Measurements from ENCODE around the gene SLC6A4. TPM values are rescaled to one million over a fixed set of nuclear protein-coding genes. Genes with fewer than 3 reads are reported as not detected.

The SLC6A4 gene
- total and polyA plus RNA-seq, 10 of the 15 experiments (the other 5 are each of a cell fraction or from before 2014, with no cell fraction given): 5.3 to 20.6 (median 10.1) TPM

DNA sequence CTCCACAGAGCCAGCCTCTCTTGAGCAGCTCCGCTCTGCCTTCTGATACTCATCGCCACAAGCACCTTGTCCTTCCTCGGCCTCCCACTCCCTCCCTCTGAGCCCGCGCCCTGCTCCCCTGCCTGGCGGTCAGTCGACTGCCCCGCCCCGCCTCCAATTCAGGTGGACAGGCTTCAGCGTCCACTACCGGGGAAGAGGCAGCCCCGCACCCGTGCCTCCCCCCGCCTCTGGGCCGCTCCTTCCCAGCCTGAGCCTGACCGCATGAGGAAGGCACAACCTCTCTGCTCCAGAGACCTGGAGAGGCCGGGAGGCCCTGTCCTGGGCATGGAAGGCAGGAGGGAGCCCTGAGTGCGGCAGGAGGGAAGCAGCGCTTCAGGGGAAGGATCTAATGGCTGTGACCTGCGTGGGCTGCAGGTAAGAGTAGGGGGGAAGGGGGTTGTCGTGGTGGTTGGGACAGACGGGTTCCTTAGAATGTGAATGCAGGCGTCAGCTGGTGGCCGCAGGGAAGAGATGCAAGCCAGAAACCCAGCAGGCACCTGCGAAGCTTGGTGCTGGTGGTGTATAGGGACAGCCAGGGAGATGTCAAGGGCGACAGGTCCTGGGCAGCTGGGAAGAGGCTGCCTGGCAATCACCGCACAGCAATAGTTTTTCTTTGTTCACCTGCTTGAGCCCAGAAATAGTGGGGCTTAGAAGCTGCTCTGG is 3.0 kb upstream of the SLC6A4 start:
- H2AFZ ChIP-seq (ENCODE audit: control insufficient read depth, low read depth, low read length): peak overlapping the region; percentile 35
- intact Hi-C loops (cut with micrococcal nuclease; ENCODE audit: unreplicated experiment) (loop anchor here (10.0 kb wide), 1 partner anchor 96 kb away; the partner anchor contains the start of gene TMIGD1), in situ Hi-C loops (cut with MboI) (loop anchor here (5.0 kb wide), 1 partner anchor 111 kb away; no protein-coding TSS in a partner anchor)
- ChIA-PET POLR2A (no interaction called here), SMC1A (ENCODE audit: uncharacterized antibody, unreplicated experiment) (interaction anchor here (1.3 to 3.8 kb wide), 2 partner anchors 98 to 133 kb away, joined by 7 to 14 read pairs; no protein-coding TSS in a partner anchor), RAD21 (ENCODE audit: unreplicated experiment) (interaction anchor here (1.2 to 1.5 kb wide), 2 partner anchors 98 to 114 kb away, joined by 3 to 5 read pairs; no protein-coding TSS in a partner anchor), CTCF (interaction anchor here (0.7 to 5.6 kb wide), 6 partner anchors 45 to 227 kb away, joined by 3 to 127 read pairs (median 6); no protein-coding TSS in a partner anchor)
- 46% methylated on average over 25 of the region's 27 CpGs for WGBS (ENCODE audit: insufficient coverage, insufficient replicate concordance, low lambda C conversion rate, missing lambda C conversion rate)
- H3K9ac ChIP-seq (ENCODE audit: control insufficient read depth, insufficient read depth, low read length): no peak overlapping the region
- no peak overlapping the region for H3K4me2 ChIP-seq (ENCODE audit: control insufficient read depth, insufficient read depth)
- H3K27me3 ChIP-seq (replicated peaks in 1 of 2; ENCODE audit: control insufficient read depth in 2 of 2, insufficient read depth in 2 of 2, low read length in 1 of 2): no peaks in the 10 kb centered on the region
- ATAC-seq (no peak), DNase-seq (ENCODE audit: low read depth, low spot score) (no peak), FAIRE-seq (no peak)
- H3K4me1 ChIP-seq (ENCODE audit: control insufficient read depth, insufficient read depth, low read length): peaks cover 29% of the 10 kb centered on the region
- H4K20me1 ChIP-seq (ENCODE audit: control insufficient read depth, insufficient read depth): no peaks in the 10 kb centered on the region
- BruUV-seq (replicated peaks): no TSS peak
- H3K4me3 ChIP-seq: no peak overlapping the region
- no peak overlapping the region for H3K27ac ChIP-seq (ENCODE audit: control insufficient read depth, insufficient read depth)
- H3K36me3 ChIP-seq (ENCODE audit: control insufficient read depth in 2 of 2, insufficient read depth in 2 of 2, low read length in 1 of 2): no peaks in the 10 kb centered on the region
- TF ChIP-seq, protein P1, sequence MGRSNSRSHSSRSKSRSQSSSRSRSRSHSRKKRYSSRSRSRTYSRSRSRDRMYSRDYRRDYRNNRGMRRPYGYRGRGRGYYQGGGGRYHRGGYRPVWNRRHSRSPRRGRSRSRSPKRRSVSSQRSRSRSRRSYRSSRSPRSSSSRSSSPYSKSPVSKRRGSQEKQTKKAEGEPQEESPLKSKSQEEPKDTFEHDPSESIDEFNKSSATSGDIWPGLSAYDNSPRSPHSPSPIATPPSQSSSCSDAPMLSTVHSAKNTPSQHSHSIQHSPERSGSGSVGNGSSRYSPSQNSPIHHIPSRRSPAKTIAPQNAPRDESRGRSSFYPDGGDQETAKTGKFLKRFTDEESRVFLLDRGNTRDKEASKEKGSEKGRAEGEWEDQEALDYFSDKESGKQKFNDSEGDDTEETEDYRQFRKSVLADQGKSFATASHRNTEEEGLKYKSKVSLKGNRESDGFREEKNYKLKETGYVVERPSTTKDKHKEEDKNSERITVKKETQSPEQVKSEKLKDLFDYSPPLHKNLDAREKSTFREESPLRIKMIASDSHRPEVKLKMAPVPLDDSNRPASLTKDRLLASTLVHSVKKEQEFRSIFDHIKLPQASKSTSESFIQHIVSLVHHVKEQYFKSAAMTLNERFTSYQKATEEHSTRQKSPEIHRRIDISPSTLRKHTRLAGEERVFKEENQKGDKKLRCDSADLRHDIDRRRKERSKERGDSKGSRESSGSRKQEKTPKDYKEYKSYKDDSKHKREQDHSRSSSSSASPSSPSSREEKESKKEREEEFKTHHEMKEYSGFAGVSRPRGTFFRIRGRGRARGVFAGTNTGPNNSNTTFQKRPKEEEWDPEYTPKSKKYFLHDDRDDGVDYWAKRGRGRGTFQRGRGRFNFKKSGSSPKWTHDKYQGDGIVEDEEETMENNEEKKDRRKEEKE (IDR thresholded peaks at IDR 0.05): no peak
- TF ChIP-seq MXI1 (IDR thresholded peaks at IDR 0.05; ENCODE audit: low read depth, low read length) (no peak), NBN (IDR thresholded peaks at IDR 0.05) (no peak), FOXM1 (IDR thresholded peaks at IDR 0.05; ENCODE audit: low read depth, low read length) (no peak), NFYB (IDR thresholded peaks at IDR 0.05; ENCODE audit: insufficient read depth, low read depth, low read length) (no peak), POLR2A (IDR thresholded peaks at IDR 0.05; ENCODE audit: low read depth, low read length) (no peak), NR2F1 (conservative IDR thresholded peaks at IDR 0.05) (no peak), REST (IDR thresholded peaks at IDR 0.05; ENCODE audit: low read depth, low read length) (no peak), TBL1XR1 (IDR thresholded peaks at IDR 0.05; ENCODE audit: low read depth, low read length) (no peak), NR2C2 (IDR thresholded peaks at IDR 0.05; ENCODE audit: borderline replicate concordance, control insufficient read depth, insufficient read length, low read depth) (no peak), EP300 (IDR thresholded peaks at IDR 0.05; ENCODE audit: borderline replicate concordance in 1 of 2, control insufficient read depth in 1 of 2, low read depth in 2 of 2, low read length in 2 of 2) (no peak), PAX5 (IDR thresholded peaks at IDR 0.05; ENCODE audit: borderline replicate concordance, low read depth, low read length) (no peak), BACH1 (IDR thresholded peaks at IDR 0.05; ENCODE audit: borderline replicate concordance) (no peak), ASH2L (IDR thresholded peaks at IDR 0.05; ENCODE audit: borderline replicate concordance, low read depth) (no peak), KAT2A (conservative IDR thresholded peaks at IDR 0.05; ENCODE audit: control insufficient read depth, low read depth, low read length) (no peak)
- TF ChIP-seq, protein P2, sequence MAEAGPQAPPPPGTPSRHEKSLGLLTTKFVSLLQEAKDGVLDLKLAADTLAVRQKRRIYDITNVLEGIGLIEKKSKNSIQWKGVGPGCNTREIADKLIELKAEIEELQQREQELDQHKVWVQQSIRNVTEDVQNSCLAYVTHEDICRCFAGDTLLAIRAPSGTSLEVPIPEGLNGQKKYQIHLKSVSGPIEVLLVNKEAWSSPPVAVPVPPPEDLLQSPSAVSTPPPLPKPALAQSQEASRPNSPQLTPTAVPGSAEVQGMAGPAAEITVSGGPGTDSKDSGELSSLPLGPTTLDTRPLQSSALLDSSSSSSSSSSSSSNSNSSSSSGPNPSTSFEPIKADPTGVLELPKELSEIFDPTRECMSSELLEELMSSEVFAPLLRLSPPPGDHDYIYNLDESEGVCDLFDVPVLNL (IDR thresholded peaks at IDR 0.05; ENCODE audit: low read depth, low read length): no peak
- H3K79me2 ChIP-seq (ENCODE audit: control insufficient read depth, insufficient read depth, low read length): no peaks in the 10 kb centered on the region
- H3K9me3 ChIP-seq (replicated peaks; ENCODE audit: control insufficient read depth, insufficient read depth, low read length): no peaks in the 10 kb centered on the region; the same call in 2 of the 3 replicates
